Colon (tissue), 2 donors: ENCODE measurements around the gene MAFG.
"Not testable (repeated sequence)": the region's sequence is repeated elsewhere in the genome, so short reads cannot be mapped to it uniquely, and the experiment has no call there.

Experiments
- FAIRE-seq: peaks from 2 replicates; lab custom pipeline; 2012; peaks lifted over from hg19 to GRCh38; lab: Jason Lieb, UNC
- donor health status: control.
- donor health status: control.

Gene MAFG

GRCh38 chr17:81923302-81924260, 4.0 kb downstream of the MAFG start:
- FAIRE-seq = no peak

- FAIRE-seq = no peak
These were observed 4.8 kb downstream of the MAFG start for GRCh38 chr17:81922566-81923301.

GRCh38 chr17:81921996-81922565, 5.5 kb downstream of the MAFG start:
- FAIRE-seq = no peak

- FAIRE-seq = no peak
These were observed 6.0 kb downstream of the MAFG start for GRCh38 chr17:81921537-81921862.

- no peak for FAIRE-seq
These were observed 6.7 kb downstream of the MAFG start for GRCh38 chr17:81920612-81921536.

- no peak for FAIRE-seq
These were observed 8.5 kb downstream of the MAFG start for GRCh38 chr17:81918832-81919545.

GRCh38 chr17:81918333-81918669, 9.2 kb downstream of the MAFG start:
- FAIRE-seq = not testable (repeated sequence)

- FAIRE-seq = no peak
These were observed 9.8 kb downstream of the MAFG start, which contains the start of gene SIRT7 for GRCh38 chr17:81917565-81918332. Gene SIRT7, minus strand, starts transcription at chr17:81918176. Its CDS starts 45 bp downstream, at chr17:81918131.

- no peak for FAIRE-seq
These were observed 11.1 kb downstream of the MAFG start for GRCh38 chr17:81916234-81917001.

- no peak for FAIRE-seq
These were observed 12.2 kb downstream of the MAFG start for GRCh38 chr17:81915331-81915730.

GRCh38 chr17:81914103-81914850, 13.3 kb downstream of the MAFG start:
- no peak for FAIRE-seq

- no peak for FAIRE-seq
These were observed 14.0 kb downstream of the MAFG start for GRCh38 chr17:81913394-81914102.

GRCh38 chr17:81912441-81913309, 14.9 kb downstream of the MAFG start:
- no peak for FAIRE-seq

- no peak for FAIRE-seq
These were observed 15.6 kb downstream of the MAFG start for GRCh38 chr17:81911969-81912368.

GRCh38 chr17:81911277-81911961, 16.1 kb downstream of the MAFG start, which contains the start of gene PCYT2:
Gene PCYT2, minus strand, starts transcription at chr17:81911399. Its CDS starts 44 bp downstream, at chr17:81911355.
- no peak for FAIRE-seq

GRCh38 chr17:81910840-81911276, 16.7 kb downstream of the MAFG start:
- FAIRE-seq = no peak
